GM21576 (cell line): ENCODE measurements around the gene DHX58.

Source experiments
- ATAC-seq: cut with Tn5 transposase; IDR thresholded peaks from one replicate; pipeline ENCODE4 v1.9.1; 2021; ENCODE audit warnings: mild to moderate bottlenecking, moderate library complexity; ENCODE audit not compliant: unreplicated experiment

DHX58 gene

DNA sequence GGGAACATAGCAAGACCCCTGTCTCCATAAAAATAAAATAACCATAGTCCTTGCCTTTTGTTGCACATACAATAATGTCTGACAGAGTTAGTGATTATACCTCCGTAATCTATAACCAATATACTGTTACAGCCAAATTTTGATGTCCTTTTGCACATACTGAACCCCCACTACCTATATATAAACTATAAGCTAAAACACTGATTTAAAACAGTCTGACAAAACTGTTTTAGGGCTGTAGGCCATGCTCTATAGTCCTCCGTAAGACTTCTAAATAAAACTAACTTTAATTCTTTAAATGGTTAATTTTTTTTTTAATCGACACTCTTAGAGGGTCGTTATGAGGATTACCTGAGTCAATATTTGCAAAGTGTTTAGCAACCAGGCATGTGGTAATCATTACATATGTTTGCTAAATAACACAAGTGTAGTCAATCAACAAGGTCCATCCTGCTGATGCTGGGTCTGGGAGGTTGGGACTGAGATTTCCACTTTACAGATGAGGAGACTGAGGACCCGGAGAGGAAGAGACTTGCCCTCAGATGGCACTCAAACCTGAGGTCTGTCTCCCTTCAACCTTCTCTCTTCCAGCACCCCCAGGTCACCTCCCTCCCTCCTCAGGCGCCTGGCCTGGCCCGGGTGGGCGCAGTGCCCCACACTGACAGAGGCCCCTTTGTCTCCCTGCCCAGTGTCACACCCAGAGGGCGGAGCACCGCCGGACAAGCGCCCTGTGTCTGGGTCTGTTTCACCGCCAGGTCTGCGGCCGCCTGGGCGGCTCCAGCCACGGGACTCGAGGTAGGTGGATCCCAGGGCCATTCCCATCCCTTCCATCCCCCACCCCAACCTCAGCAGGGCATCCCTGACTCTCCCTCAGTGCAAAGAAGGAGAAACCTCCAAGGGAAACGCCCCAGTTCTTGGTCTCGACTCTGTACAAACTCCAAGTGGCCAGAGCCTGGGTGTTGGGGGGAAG lies 24.5 kb downstream of the DHX58 start:
- ATAC-seq = no peak

DNA sequence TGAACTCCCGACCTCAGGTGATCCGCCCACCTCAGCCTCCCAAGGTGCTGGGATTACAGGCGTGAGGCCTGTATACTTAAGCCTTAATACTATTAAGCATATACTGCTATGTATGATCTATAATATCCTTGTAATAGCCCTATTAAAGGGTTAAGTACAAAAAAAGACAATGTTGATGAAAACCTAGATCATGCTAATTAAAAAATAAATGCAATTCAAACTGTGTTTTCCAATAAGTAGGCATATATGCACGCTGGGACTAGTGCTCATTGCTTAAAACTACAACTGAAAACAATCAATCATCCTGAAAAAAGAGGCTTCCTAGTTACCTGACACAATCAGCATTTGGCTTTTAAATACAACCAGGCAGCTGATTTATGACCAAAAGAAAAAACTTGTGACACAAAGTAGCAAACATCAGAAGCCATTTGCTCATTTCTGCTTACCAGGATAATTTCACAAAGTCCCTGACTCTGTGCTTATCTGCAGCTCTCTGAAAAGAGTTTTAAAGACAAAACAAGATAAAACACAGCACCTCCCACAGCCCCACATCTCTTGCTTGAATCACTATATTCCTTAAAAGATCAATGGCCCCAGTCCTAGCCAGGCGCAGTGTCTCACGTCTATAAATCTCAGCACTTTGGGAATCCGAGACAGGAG lies 25.3 kb downstream of the DHX58 start:
- ATAC-seq = no peak

DNA sequence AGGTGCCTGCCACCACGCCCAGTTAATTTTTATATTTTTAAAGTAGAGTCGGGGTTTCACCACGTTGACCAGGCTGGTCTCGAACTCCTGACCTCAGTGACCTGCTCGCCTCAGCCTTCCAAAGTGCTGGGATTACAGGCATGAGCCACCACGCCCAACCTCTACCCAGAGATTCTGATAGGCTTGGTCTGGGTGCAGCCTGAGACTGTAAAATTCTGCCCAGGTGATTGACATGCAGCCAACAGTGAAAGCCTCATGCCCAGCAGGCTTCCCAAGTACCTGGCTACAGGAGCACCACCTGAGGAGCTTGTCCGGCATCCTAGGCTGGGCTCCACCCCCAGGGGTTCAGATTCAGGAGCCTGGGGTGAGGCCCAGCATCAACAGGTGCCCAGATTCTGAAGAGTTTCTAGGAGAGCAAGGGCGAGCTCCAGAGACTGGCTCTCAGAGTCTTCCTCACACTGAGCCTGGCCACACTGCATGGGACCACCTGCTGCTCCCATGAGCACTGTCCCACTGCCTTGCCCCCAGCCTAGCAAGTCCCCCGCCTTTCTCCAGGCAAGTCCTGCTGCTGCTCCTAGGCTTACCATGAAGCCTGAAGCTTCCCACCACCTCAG lies 30.9 kb downstream of the DHX58 start:
- ATAC-seq = no peak

DNA sequence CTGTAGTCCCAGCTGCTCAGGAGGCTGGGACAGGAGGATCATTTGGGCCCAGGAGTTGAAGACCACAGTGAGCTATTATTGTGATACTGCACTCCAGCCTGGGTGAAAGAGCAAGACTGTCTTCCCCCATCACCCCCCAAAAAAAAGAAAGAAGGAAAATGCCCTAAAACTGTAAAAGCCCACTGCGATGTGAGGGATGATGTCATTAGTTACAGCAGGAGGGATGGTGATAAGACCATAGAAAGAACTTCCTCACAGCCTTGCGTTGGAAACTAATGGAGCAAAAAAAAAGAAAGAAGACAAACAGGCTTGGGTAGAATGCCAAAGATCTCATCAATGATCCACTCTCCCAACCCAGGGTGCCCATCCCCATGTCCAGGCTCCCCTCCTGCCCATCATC lies 33.0 kb downstream of the DHX58 start:
- ATAC-seq = no peak

DNA sequence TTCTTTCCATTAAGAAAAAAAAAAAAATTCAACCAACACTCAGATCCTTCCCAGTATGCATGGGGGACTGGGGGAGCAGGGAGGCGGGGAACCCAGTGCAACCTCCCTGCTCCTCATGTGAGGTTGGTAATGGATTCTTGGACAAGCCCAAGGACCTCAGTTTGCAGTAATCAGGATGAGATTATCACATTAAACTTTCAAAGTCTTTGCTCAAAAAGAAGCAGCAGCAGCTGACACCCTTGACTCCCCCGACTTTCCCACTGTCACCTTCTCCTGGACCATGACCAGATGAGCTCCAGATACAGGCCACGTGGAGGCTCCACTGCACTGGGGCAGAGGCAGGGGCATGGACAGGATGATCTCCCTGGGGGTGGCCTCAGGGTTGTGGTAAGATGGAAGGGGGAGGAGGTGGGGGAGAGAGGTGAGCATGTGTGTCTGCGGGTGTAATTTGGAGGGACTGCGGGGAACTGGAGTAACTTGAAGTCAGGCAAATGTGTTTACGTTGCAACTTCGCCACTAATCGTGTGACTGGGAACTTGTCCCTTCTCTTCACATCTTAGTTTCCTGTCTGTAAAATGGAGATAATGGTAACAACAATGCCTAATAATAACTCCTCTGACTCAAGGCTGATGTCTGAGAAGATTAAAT lies 34.0 kb downstream of the DHX58 start:
- no peak for ATAC-seq

DNA sequence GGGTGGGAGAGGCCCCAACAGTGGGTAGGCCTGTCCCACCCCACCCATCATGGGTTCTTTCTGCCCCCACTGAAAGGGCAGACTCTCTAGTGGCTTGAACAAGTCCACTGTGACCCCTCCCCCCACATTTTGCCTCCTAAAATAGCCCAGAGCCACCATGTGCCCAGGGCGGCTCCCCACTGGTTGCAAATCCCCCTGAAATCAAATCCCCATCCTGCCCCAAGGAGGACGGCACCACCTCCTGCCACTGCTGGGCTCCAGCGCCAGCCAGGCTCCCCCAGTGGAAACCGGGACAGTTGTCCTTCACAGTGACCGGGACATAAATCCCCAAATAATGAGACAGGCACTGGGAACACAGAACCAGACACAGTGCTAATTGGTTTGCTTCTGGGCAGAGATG lies 34.8 kb downstream of the DHX58 start:
- no peak for ATAC-seq

DNA sequence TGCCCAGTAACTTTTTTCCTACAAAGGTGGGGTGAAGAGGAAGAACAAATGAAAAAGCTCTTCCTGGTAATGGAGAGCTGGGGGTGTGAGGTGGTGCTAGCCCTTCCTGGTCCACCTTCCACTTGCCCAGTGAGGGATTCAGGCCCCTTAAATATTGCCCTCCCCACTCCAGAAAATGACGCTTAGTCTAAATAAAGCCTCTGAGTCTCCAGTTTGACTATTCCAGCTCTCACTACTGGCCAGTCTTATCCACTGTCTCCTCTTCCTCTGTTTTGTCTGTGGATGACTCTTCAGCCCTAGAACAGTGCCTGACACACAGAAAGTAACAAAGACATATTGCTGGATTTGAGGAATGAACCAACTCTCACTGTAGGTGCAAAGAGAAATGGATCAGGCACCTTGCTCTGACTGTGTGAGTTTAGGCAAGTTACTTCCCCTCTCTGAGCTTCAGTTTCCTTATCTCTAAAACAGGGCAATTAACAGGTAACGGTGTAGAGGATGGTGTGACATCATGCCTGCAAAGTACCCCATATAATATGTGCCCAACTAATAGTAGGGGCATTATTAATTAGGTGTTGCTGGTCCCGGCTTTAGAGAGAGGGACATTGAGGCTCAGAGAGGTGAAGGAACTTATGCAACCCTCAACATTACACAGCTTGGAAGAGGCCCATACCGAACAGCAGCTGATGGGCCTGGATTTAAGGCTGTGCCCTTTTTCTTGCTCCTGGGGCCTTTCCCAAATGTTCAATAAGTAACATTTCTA lies 35.5 kb downstream of the DHX58 start:
- no peak for ATAC-seq

DNA sequence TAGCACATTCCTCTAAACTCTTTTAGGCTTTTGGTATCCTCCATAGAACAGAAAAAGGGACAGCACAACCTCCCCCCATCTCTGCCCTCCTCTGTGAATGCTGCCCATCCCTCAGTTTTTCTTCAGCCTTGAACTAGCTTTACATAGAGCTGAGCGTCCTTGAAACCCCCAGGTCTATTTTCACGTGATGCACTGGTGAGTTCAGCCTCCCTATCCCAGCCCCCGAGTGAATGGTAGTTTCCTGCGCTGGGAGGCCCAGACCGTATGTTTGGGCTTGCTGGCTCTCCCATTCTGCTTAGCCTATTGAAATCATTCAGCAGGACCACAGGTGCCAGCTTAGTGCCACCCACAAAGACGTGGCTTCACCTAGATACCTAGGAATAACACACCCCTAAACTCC lies 36.7 kb downstream of the DHX58 start:
- ATAC-seq = no peak

DNA sequence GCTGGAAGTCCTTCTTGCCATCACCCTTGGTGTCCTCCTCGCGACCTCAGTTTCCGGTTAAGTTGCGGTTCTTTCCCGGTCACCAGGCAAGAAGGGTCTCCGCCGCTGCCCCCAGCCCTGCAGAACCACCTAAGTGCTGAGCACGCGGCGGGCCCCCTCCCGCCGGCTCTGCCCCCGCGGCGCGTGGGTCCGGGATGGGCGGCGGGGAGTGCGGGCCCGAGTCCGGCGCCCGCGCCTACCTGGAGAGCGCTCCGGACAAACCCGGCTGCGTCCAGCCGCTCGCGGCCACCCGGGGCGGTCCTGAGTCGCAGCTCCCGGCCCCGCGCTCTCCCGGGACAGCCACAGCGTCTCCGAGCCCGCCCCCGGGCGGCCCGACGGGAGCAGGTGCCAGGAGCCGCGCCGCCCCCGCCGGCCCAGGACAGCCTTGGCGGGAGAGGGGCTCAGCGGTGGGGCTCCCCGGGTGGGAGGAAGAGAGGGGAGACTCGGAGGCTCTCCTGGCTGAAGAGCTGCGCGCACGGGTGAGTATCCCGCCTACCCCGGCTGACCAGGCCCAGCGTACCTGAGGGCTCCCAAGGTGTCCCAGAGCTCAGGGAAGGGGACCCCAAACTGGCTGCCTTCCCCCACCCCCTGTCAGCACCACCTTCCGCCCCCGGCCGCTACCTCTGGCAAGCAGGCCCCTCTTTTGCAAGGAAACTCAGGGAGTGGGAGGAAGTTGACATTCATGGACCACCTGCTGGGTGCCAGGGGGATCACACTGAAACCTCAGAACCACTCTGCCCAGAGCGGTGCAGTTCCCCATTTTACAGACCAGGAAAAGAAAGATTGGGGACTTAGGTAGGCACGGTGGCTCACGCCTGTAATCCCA lies 40.0 kb downstream of the DHX58 start:
- ATAC-seq = no peak

DNA sequence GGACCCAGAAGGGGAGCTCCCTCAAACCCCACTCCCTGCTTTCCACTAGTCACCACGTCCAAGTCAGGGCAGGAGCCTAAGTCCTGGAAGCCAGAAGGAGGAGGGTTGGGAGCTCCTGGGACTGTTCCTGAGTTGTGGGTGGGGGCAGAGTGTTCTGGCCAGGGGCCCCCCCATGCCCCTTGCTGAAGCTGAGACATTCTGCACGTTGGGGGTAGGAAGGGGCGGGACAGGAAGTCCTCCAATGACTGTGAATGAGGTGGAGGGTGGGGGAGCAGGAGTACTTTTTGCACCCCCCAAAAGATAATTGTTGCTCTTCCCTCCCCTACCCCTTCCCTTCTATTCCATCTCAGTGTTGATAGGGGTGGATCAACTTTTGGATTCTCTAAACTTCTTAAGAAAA lies 40.7 kb downstream of the DHX58 start:
- no peak for ATAC-seq

DNA sequence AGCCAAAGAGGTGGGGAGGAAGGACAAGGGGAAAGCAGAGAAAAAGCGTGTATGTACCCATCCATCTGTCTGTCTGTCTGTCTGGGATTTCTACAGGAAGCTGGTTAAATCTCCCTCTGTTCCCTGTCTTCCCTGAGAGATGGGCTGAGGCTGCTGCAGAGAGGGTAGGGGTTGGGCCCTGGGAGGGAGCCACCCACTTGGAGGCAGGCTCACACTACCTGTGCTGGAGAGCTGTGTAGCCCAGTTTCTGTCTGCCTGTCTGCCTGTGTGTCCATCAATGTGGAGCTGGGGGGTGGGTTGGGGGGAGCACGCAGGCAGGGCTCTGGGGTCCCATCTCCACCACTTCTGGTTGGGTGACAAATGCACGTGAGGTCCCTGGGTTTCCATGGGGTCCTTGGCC lies 43.5 kb downstream of the DHX58 start:
- ATAC-seq = no peak

DNA sequence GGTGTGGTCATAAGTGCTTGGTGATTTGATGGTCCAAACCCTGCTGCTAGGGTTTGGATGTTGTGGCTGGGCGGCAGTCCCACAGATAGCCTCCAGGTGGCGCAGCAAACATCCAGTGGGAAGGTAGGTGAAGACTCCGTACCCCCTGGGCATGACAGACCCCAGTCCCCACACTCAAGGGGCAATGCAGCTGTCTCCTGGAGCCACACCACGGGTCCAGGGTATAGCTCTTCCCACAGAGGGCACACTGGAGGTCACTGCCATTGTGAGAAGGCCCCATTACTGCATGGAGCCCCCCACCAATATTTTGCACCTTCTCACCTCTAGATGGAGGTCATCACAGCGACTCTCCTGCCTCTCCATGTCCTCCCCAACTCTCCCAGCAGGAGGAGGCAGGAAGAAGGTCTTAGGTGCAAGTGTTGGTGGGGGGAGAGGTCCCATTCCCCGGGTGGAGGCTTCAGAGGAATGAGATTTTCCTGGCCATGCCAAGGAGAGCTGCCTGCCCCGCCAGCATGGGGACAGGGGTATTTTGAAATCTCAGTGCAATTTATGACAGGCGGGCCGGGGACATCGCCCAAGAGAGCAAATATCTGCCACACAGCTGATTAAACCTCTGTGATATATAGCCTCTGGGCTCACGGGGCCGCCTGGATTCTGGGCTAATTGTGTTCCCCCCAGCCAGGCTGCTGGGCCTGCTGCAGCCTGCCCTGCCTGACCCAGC lies 45.0 kb downstream of the DHX58 start:
- ATAC-seq = no peak

DNA sequence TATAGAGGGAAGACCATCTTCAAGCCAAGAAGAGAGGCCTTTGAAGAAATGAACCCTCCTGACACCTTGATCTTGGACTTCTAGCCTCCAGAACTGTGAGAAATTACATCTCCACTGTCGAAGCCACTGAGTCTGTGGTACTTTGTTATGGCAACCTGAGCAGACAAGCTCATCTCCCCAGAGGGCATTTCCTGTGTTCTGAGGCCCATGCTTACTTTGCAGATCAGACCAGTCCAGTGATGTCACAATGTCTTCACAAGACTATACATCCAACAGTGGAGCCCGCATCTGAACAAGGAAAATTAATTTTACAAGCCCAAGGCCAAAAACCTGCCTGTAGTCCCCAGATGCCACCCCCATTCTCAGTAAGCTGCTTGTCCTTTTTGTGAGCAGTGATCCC lies 47.3 kb downstream of the DHX58 start:
- no peak for ATAC-seq

DNA sequence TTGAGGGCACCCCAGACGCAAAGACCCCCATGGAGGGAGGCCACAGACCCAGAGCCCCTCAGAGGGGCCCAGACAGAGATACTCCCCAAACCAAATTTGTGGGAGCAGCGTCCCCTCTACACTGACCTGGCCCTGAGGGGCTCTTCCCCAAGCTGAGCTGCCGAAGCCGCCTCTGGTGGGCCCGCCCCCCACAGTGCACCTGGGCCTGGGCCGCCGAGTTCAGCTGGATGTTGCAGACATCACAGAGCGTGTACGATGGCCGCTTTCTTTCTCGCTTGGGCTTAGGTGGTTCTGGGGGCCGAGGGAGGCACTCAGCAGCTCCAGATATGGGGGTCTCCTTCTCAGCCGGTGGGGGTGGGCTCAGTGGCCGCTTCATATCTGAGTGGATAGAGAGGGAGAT lies 49.8 kb downstream of the DHX58 start:
- no peak for ATAC-seq

DNA sequence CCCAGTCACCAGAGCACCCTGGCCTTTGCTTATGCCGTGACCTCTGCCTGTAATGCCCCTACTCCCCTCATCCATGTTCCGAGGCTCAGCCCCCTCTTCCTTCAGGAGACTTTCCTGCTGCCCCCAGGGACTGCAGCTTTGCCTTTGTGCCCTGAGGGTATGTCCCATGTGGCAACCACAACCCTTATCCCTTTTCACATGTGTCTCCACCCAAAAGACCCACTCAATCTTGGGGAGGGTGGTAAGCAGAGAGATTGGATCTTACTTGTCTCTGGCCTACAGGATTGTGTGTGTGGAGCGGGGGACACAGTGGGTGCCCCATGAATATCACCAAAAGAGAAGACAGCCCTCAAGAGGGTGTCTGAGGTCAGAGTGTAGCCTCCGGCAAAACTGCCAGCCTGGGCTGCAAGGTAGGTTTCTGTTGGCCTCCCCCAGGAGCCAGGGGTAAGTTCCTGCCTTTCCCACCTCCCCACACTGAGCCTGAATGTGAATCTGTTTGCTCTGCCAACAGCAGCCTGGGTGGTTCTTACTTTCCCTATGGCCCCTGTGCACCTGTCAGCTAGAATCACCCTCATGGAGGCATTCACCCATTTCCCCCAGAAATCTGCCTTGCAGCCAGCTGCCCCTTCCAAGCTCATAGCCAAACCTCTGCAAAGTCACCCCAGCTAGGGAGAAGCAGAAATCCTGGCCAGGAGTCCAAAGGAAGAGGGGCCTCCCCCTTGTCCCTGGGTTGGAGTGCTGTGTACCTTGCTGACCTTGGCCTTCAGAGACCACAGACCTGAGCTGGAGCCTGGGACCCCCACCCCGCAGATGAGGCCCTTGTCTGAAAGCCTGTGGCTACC lies 50.6 kb downstream of the DHX58 start:
- ATAC-seq = no peak

DNA sequence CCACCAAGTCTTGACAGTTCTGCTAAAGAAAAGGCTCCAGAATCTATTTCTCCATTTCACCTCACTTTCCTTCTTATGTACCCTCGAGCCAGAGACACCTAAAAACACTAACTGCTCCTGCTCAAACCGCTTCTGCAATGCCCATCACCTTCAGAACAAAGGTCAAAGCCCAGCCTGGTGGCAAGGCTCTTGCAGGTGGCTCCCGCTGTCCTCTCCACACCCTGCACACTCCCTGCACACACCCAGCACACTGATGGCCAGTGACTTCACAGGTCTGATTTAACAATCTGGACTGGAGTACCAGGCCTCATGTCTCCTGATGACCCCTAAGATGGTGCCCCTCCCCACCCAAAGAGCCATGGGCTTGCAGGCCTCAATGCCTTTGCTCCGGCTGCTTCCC lies 52.3 kb downstream of the DHX58 start:
- no peak for ATAC-seq

DNA sequence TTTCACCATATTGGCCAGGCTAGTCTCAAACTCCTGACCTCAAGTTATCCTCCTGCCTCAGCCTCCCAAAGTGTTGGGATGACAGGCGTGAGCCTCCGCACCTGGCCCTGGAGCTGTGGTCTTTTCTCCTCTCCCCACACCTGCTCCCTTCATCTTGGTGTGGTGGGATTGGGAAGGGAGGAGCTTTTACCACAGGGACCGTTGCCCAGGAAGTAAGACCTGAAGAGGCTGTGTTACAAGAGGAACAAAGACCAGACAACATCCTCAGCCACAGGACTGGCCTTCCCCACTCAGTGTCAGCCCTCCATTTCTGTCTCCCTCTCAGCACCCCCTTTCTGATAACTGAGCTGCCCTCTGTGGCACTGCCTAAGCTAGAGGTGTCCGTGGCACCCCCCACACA lies 52.7 kb downstream of the DHX58 start:
- ATAC-seq = no peak

DNA sequence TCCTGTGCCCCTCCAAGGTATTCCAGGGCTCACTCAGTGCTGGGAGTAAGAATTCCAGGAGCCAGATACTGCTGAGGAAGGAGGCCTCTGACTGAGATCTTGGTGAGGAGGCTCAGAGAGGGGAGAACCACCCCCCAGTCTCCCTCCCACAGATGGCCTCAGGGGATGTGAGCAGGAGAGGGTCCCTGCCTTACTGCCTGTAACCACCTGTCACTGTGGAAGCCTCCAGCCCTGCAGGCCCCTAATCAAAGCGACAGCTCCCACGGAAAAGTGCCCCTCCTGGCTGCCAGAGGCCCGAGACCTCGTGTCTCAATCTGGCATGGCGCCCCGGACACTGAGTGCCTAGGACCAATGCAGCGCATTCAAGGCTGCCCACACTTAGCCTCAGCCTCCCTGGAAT lies 54.5 kb downstream of the DHX58 start:
- no peak for ATAC-seq
